PC-3 (cell line): ENCODE data around the gene LIMS1.
"Not testable (repeated sequence)": the region's sequence is repeated elsewhere in the genome, so short reads cannot be mapped to it uniquely, and the experiment has no call there.

Experiments used
- CTCF ChIP-seq: fragments of 300-600 bp; sonication (generic); conservative IDR thresholded peaks from 2 replicates; pipeline ENCODE4 v1.5.1; 2017; ENCODE audit warnings: antibody characterized with exemption, low read depth, mild to moderate bottlenecking, low read length
- EZH2 ChIP-seq: fragments of 300-600 bp; sonication (generic); IDR thresholded peaks from one replicate; pipeline ENCODE4 v1.6.1; 2017; ENCODE audit warnings: antibody characterized with exemption, mild to moderate bottlenecking, low read length; ENCODE audit not compliant: unreplicated experiment

GRCh38 chr2:108664979-108665378 is 130.7 kb downstream of the LIMS1 start:
- not testable (repeated sequence) for TF ChIP-seq CTCF, EZH2
